Natural killer cell (primary cell): ENCODE results near the gene VCAN. TPM values are rescaled to one million over a fixed set of nuclear protein-coding genes. Genes with fewer than 3 reads are reported as not detected.

ENCODE experiments used
- ATAC-seq, 3 donors: fragments of 150-1000 bp in 2 of 3; fragments of 200-7000 bp in 1 of 3; cut with Tn5 transposase; 1 replicate in 1 of 3; 2 replicates in 2 of 3; pipeline ENCODE4 v1.10.0; 2021; ENCODE audit warnings: mild to moderate bottlenecking in 2 of 3, moderate library complexity in 2 of 3
- DNase-seq, 2 donors: peaks; one replicate each; pipeline versions ENCODE4 v3.0.0 to v3.0.0-alpha.2; 2013 to 2021; ENCODE audit warnings: mixed read lengths in 1 of 2
- H3K27ac ChIP-seq: one replicate; pipeline ENCODE4 v1.5.1; 2013; ENCODE audit warnings: mild to moderate bottlenecking, low read length
- H3K27me3 ChIP-seq: one replicate; pipeline ENCODE4 v1.6.1; 2013; ENCODE audit warnings: low read length; ENCODE audit not compliant: control insufficient read depth, insufficient read depth
- H3K36me3 ChIP-seq: one replicate; pipeline ENCODE4 v1.6.1; 2013; ENCODE audit warnings: low read length; ENCODE audit not compliant: control insufficient read depth, insufficient read depth
- H3K4me1 ChIP-seq: one replicate; pipeline ENCODE4 v1.6.1; 2013; ENCODE audit warnings: low read length; ENCODE audit not compliant: control insufficient read depth, insufficient read depth
- H3K4me3 ChIP-seq: one replicate; pipeline ENCODE4 v1.5.1; 2013; ENCODE audit warnings: low read length
- H3K9me3 ChIP-seq: one replicate; pipeline ENCODE4 v1.6.1; 2013; ENCODE audit warnings: low read length; ENCODE audit not compliant: control insufficient read depth, insufficient read depth
- H3K27ac Mint-ChIP-seq, 2 donors: one replicate each; pipeline ENCODE4 v1.8.0; 2022; ENCODE audit warnings: mild to moderate bottlenecking in 2 of 2, mixed read lengths in 2 of 2, moderate library complexity in 1 of 2
- H3K27me3 Mint-ChIP-seq, 2 donors: one replicate each; pipeline ENCODE4 v1.8.0; 2022; ENCODE audit warnings: low read depth in 2 of 2, mixed read lengths in 2 of 2
- H3K36me3 Mint-ChIP-seq: one replicate; pipeline ENCODE4 v1.8.0; 2022; ENCODE audit warnings: mixed read lengths
- H3K4me1 Mint-ChIP-seq, 2 donors: one replicate each; pipeline ENCODE4 v1.8.0; 2022; ENCODE audit warnings: mixed read lengths in 2 of 2
- H3K4me3 Mint-ChIP-seq: one replicate; pipeline ENCODE4 v1.8.0; 2022; ENCODE audit warnings: mild to moderate bottlenecking, moderate library complexity, mixed read lengths
- H3K9me3 Mint-ChIP-seq, 2 donors: one replicate each; pipeline ENCODE4 v1.8.0; 2022; ENCODE audit warnings: mixed read lengths in 2 of 2
- CTCF ChIP-seq: fragments of 200-600 bp; IDR thresholded peaks from one replicate; pipeline ENCODE4 v1.8.0; 2022; ENCODE audit warnings: antibody characterized with exemption
- WGBS: methylation state at CpG from one replicate; pipeline ENCODE4 v1.1.7; 2013; ENCODE audit warnings: missing lambda C conversion rate; ENCODE audit not compliant: insufficient coverage; 5-methylcytosine and 5-hydroxymethylcytosine counted together
- intact Hi-C: fragments of 100-400 bp; cut with micrococcal nuclease; formaldehyde crosslinking; loops from one replicate; pipeline ENCODE4 v1.14.2; 2022
- total RNA-seq, 4 donors: library from RNA; stranded (reverse); fragments of 120-200 nt in 1 of 4; gene quantifications; one replicate each; pipeline versions ENCODE4 v1.2.3 to v1.2.4, GENCODE V29; 2013 to 2022

The VCAN gene
- total RNA-seq, 3 donors from 2014 or later (not counting 1 experiment from before 2014, with no cell fraction given): 2.3 to 60.1 (median 28.4) TPM

- H3K36me3 Mint-ChIP-seq: no peaks in the 10 kb centered on the region
- H3K4me3 Mint-ChIP-seq: no peak overlapping the region
- peaks cover 0 to 3% of the 10 kb centered on the region in 2 donors for H3K9me3 Mint-ChIP-seq
- peaks cover 0 to 9% of the 10 kb centered on the region in 2 donors for H3K4me1 Mint-ChIP-seq
- H3K4me1 ChIP-seq: no peaks in the 10 kb centered on the region
- H3K27ac ChIP-seq: no peak overlapping the region
- DNase-seq (no peak), ATAC-seq (no peak)
- TF ChIP-seq CTCF: no peak
- intact Hi-C loops: no loop called here
- no peak overlapping the region for H3K27ac Mint-ChIP-seq
- no peaks in the 10 kb centered on the region for H3K27me3 Mint-ChIP-seq
- no peak overlapping the region for H3K4me3 ChIP-seq
- H3K27me3 ChIP-seq: no peaks in the 10 kb centered on the region
- no peaks in the 10 kb centered on the region for H3K9me3 ChIP-seq
- no peaks in the 10 kb centered on the region for H3K36me3 ChIP-seq
- 91% methylated on average over 1 of the region's 2 CpGs for WGBS
These were observed 68.6 kb downstream of the VCAN start for GRCh38 chr5:83540105-83540504.

DNA sequence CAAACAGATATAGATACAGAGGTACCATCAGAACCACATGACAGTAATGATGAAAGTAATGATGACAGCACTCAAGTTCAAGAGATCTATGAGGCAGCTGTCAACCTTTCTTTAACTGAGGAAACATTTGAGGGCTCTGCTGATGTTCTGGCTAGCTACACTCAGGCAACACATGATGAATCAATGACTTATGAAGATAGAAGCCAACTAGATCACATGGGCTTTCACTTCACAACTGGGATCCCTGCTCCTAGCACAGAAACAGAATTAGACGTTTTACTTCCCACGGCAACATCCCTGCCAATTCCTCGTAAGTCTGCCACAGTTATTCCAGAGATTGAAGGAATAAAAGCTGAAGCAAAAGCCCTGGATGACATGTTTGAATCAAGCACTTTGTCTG is 69.2 kb downstream of the VCAN start:
- Histone ChIP-seq H3K27ac (no peak overlapping the region), H3K4me3 (no peak overlapping the region), H3K9me3 (no peaks in the 10 kb centered on the region), H3K36me3 (no peaks in the 10 kb centered on the region), H3K4me1 (no peaks in the 10 kb centered on the region), H3K27me3 (no peaks in the 10 kb centered on the region)
- peaks cover 0 to 3% of the 10 kb centered on the region in 2 donors for H3K9me3 Mint-ChIP-seq
- intact Hi-C loops: no loop called here
- H3K27me3 Mint-ChIP-seq: no peaks in the 10 kb centered on the region
- H3K36me3 Mint-ChIP-seq: no peaks in the 10 kb centered on the region
- ATAC-seq: no peak
- no peak overlapping the region for H3K4me3 Mint-ChIP-seq
- peaks cover 0 to 9% of the 10 kb centered on the region in 2 donors for H3K4me1 Mint-ChIP-seq
- DNase-seq: no peak
- TF ChIP-seq CTCF: no peak
- whole genome bisulfite sequencing: 92% methylated on average over 3 of the region's 3 CpGs
- no peak overlapping the region for H3K27ac Mint-ChIP-seq

- DNase-seq (no peak), ATAC-seq (no peak)
- Histone ChIP-seq H3K4me3 (no peak overlapping the region), H3K9me3 (no peaks in the 10 kb centered on the region), H3K4me1 (no peaks in the 10 kb centered on the region), H3K27me3 (no peaks in the 10 kb centered on the region), H3K36me3 (no peaks in the 10 kb centered on the region), H3K27ac (no peak overlapping the region)
- H3K4me1 Mint-ChIP-seq: peaks cover 0 to 9% of the 10 kb centered on the region in 2 donors
- H3K36me3 Mint-ChIP-seq: no peaks in the 10 kb centered on the region
- 61% methylated on average over 1 of the region's 1 CpG for WGBS
- no peak overlapping the region for H3K27ac Mint-ChIP-seq
- H3K9me3 Mint-ChIP-seq: no peaks in the 10 kb centered on the region
- intact Hi-C loops: no loop called here
- TF ChIP-seq CTCF: no peak
- no peak overlapping the region for H3K4me3 Mint-ChIP-seq
- no peaks in the 10 kb centered on the region for H3K27me3 Mint-ChIP-seq
These were observed 71.3 kb downstream of the VCAN start for GRCh38 chr5:83542839-83543238.

- intact Hi-C loops: no loop called here
- WGBS: 84% methylated on average over 6 of the region's 6 CpGs
- H3K27ac ChIP-seq: no peak overlapping the region
- no peaks in the 10 kb centered on the region for H3K36me3 ChIP-seq
- H3K27ac Mint-ChIP-seq: no peak overlapping the region
- no peaks in the 10 kb centered on the region for H3K4me1 ChIP-seq
- no peaks in the 10 kb centered on the region for H3K36me3 Mint-ChIP-seq
- no peaks in the 10 kb centered on the region for H3K27me3 ChIP-seq
- H3K4me1 Mint-ChIP-seq: peaks cover 0 to 6% of the 10 kb centered on the region in 2 donors
- H3K27me3 Mint-ChIP-seq: no peaks in the 10 kb centered on the region
- H3K4me3 ChIP-seq: no peak overlapping the region
- no peak for DNase-seq
- H3K4me3 Mint-ChIP-seq: no peak overlapping the region
- no peaks in the 10 kb centered on the region for H3K9me3 Mint-ChIP-seq
- no peak for ATAC-seq
- no peak for TF ChIP-seq CTCF
- no peaks in the 10 kb centered on the region for H3K9me3 ChIP-seq
These were observed 72.4 kb downstream of the VCAN start for GRCh38 chr5:83543898-83544297.
